Liver (tissue), 3 donors: ENCODE results near the gene PRKCSH.

Experiments used
- CTCF ChIP-seq: fragments of 150-350 bp; IDR thresholded peaks from 2 replicates; pipeline ENCODE4 v1.5.1; 2017; ENCODE audit warnings: improper control_type of control experiment, low read depth, low read length; ENCODE audit not compliant: missing input control
- SP1 ChIP-seq: IDR thresholded peaks from 2 replicates; pipeline ENCODE4 v1.6.1; 2018; ENCODE audit warnings: antibody characterized with exemption, mild to moderate bottlenecking
- TAF1 ChIP-seq: conservative IDR thresholded peaks from 2 replicates; pipeline ENCODE4 v1.6.1; 2016; ENCODE audit warnings: antibody characterized with exemption, mild to moderate bottlenecking
- YY1 ChIP-seq: IDR thresholded peaks from 2 replicates; pipeline ENCODE4 v1.6.1; 2016; ENCODE audit warnings: antibody characterized with exemption, mild to moderate bottlenecking
- TF ChIP-seq, protein P1 (sequence below): IDR thresholded peaks from 2 replicates; pipeline ENCODE4 v1.6.1; 2016; ENCODE audit warnings: antibody characterized with exemption
- donor health status: healthy.
- donor health status: healthy.

GRCh38 chr19:11495481-11495880 is 60.0 kb downstream of the PRKCSH start:
- TF ChIP-seq SP1 (no peak), CTCF (no peak), TAF1 (no peak), YY1 (no peak)
- TF ChIP-seq, protein P1, sequence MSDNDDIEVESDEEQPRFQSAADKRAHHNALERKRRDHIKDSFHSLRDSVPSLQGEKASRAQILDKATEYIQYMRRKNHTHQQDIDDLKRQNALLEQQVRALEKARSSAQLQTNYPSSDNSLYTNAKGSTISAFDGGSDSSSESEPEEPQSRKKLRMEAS = no peak
